ENCODE data around the gene RASGRF2. TPM values are rescaled to one million over a fixed set of nuclear protein-coding genes. Genes with fewer than 3 reads are reported as not detected.
"Not testable (repeated sequence)": the region's sequence is repeated elsewhere in the genome, so short reads cannot be mapped to it uniquely, and the experiment has no call there.

RASGRF2 gene
- total and polyA plus RNA-seq, 2 of the 8 experiments (the other 6 are each of a cell fraction or from before 2014, with no cell fraction given), result 2.6 to 29.5 TPM

- ChIA-PET POLR2A (ENCODE audit: partially characterized antibody) (interaction anchor here (1.4 to 2.2 kb wide), 3 partner anchors 13 to 37 kb away, joined by 3 to 7 read pairs (median 4); partner anchors contain the start of gene CKMT2), CTCF (ENCODE audit: partially characterized antibody) (interaction anchor here (0.8 to 2.1 kb wide), 7 partner anchors 15 to 64 kb away, joined by 3 to 8 read pairs (median 5); partner anchors contain the start of gene ZCCHC9)
- not testable (repeated sequence) for H3K23me2 ChIP-seq (ENCODE audit: low read depth, low read length); H4K91ac ChIP-seq (replicated peaks; ENCODE audit: insufficient read length, low read length); H3K23ac ChIP-seq (ENCODE audit: insufficient read length); H2BK20ac ChIP-seq (ENCODE audit: low read length); H4K20me1 ChIP-seq (replicated peaks in 1 of 2; ENCODE audit: control insufficient read depth in 1 of 2, insufficient read depth in 2 of 2, low read length in 2 of 2); H2BK5ac ChIP-seq (ENCODE audit: low read depth, low read length); H3K14ac ChIP-seq (ENCODE audit: insufficient read length); H3K9me3 ChIP-seq (ENCODE audit: insufficient read depth in 2 of 2, low read depth in 1 of 2, low read length in 1 of 2); H3K4me3 ChIP-seq (ENCODE audit: extremely low read depth in 1 of 4, insufficient read depth in 2 of 4, low read depth in 3 of 4, low read length in 4 of 4); H3K36me3 ChIP-seq (ENCODE audit: control insufficient read depth in 2 of 4, insufficient read depth in 4 of 4, low read length in 3 of 4); FAIRE-seq; H4K5ac ChIP-seq (ENCODE audit: insufficient read length, low read depth, low read length); H3K4ac ChIP-seq (replicated peaks; ENCODE audit: insufficient read length, low read depth, low read length); H3K27me3 ChIP-seq (replicated peaks in 1 of 4; ENCODE audit: control insufficient read depth in 3 of 4, extremely low read depth in 1 of 4, insufficient read depth in 3 of 4, low read length in 3 of 4); H2BK120ac ChIP-seq (replicated peaks; ENCODE audit: low read depth, low read length); H2AFZ ChIP-seq (ENCODE audit: low read length); H2BK15ac ChIP-seq (ENCODE audit: low read length); H3K79me1 ChIP-seq (ENCODE audit: low read depth, low read length); DNase-seq (ENCODE audit: low read depth in 1 of 2, low spot score in 2 of 2); H3K56ac ChIP-seq (replicated peaks; ENCODE audit: insufficient read length, low read depth, low read length); H4K8ac ChIP-seq (ENCODE audit: extremely low read depth, insufficient read depth, low read length); H2AK5ac ChIP-seq (ENCODE audit: low read depth, low read length)
- Histone ChIP-seq H2BK12ac (ENCODE audit: low read depth, low read length) (0 out of 2 replicates have a peak overlapping the region, but pooled peaks have one; percentile 27), H3K4me2 (ENCODE audit: insufficient read depth in 1 of 2, low read depth in 2 of 2, low read length in 2 of 2) (peak overlapping the region; percentile 8 to 36; a peak in 2 of 4 replicates), H3K9ac (replicated peaks in 1 of 4; ENCODE audit: extremely low read depth in 1 of 4, low read depth in 3 of 4, low read length in 3 of 4) (0 out of 7 replicates have a peak overlapping the region, but pooled peaks of 1 of the 4 experiments have one; percentile 21), H3K4me1 (replicated peaks in 1 of 4; ENCODE audit: control insufficient read depth in 3 of 4, insufficient read depth in 4 of 4, low read length in 3 of 4) (peaks cover 0 to 11% (median 3%) of the 10 kb centered on the region in 4 experiments; a peak in 3 of 7 replicates), H3K27ac (ENCODE audit: low read depth, low read length) (0 out of 2 replicates have a peak overlapping the region, but pooled peaks have one; percentile 47), H3K79me2 (ENCODE audit: control insufficient read depth in 1 of 2, insufficient read depth in 2 of 2, low read length in 2 of 2) (peaks cover 0 to 73% of the 10 kb centered on the region in 2 experiments; a peak in 2 of 4 replicates), H3K18ac (ENCODE audit: extremely low read depth, low read length) (peak overlapping the region; percentile 44; the same call in 1 of the 2 replicates)
- 85% methylated on average over 2 of the region's 2 CpGs; no CpG with 5 or more reads in 1 of the 2 experiments for WGBS, 2 experiments (ENCODE audit: extremely low coverage in 1 of 2, insufficient coverage in 1 of 2, insufficient read length in 1 of 2, insufficient replicate concordance in 2 of 2, low coverage in 1 of 2, low lambda C conversion rate in 2 of 2, missing lambda C conversion rate in 1 of 2)
These were observed 310.3 kb downstream of the RASGRF2 start for GRCh38 chr5:81270394-81271027.

Small RNA genes lying within 50 kb of the gene (small RNA-seq; reads per million reads assigned to genes)
- gene AC026436.1 (ENCODE audit: insufficient read depth), result not detected

All from H1 (cell line).